Measurements from ENCODE around the gene REG4.

The REG4 gene

GRCh38 chr1:119778886-119779560 is 32.2 kb downstream of the REG4 start:
- DNase-seq = no peak

- no peak for DNase-seq
These were observed 32.9 kb downstream of the REG4 start for GRCh38 chr1:119778359-119778758.

GRCh38 chr1:119774746-119775490 is 36.3 kb downstream of the REG4 start:
- no peak for DNase-seq

GRCh38 chr1:119773711-119774241 is 37.5 kb downstream of the REG4 start:
- no peak for DNase-seq

- no peak for DNase-seq
These were observed 39.0 kb downstream of the REG4 start for GRCh38 chr1:119772298-119772697.

GRCh38 chr1:119771770-119772169 is 39.5 kb downstream of the REG4 start:
- DNase-seq = no peak

GRCh38 chr1:119771016-119771415 is 40.2 kb downstream of the REG4 start:
- no peak for DNase-seq

GRCh38 chr1:119768778-119769177 is 42.5 kb downstream of the REG4 start, which contains the start of gene HMGCS2:
Gene HMGCS2, minus strand, starts transcription at chr1:119768905. Its CDS starts 61 bp downstream, at chr1:119768844.
- DNase-seq = no peak

GRCh38 chr1:119767486-119767885 is 43.8 kb downstream of the REG4 start:
- no peak for DNase-seq

GRCh38 chr1:119766374-119766794 is 44.9 kb downstream of the REG4 start:
- no peak for DNase-seq

- no peak for DNase-seq
These were observed 47.0 kb downstream of the REG4 start for GRCh38 chr1:119764220-119764619.

- no peak for DNase-seq
These were observed 48.3 kb downstream of the REG4 start for GRCh38 chr1:119762953-119763352.

GRCh38 chr1:119762409-119762808 is 48.9 kb downstream of the REG4 start:
- no peak for DNase-seq

- DNase-seq = no peak
These were observed 52.7 kb downstream of the REG4 start for GRCh38 chr1:119758584-119758983.

GRCh38 chr1:119752592-119752991 is 58.7 kb downstream of the REG4 start:
- DNase-seq = no peak

GRCh38 chr1:119748040-119748439 is 63.2 kb downstream of the REG4 start:
- no peak for DNase-seq

GRCh38 chr1:119747451-119747850 is 63.8 kb downstream of the REG4 start:
- no peak for DNase-seq

- no peak for DNase-seq
These were observed 66.2 kb downstream of the REG4 start for GRCh38 chr1:119745034-119745433.

GRCh38 chr1:119744598-119744942 is 66.7 kb downstream of the REG4 start:
- no peak for DNase-seq

All from activated CD4-positive, CD25-positive, alpha-beta regulatory T cell (primary cell).